HL-60 (cell line): Measurements from ENCODE around the gene FES.
A peak's percentile ranks its signal among the peaks of the same experiment; 100 is the strongest.

ENCODE experiments used
- DNase-seq, 2 experiments: peaks; one replicate each; pipeline ENCODE4 v3.0.0-alpha.2; 2010 to 2020; ENCODE audit warnings: low read depth in 1 of 2, low spot score in 1 of 2
- H3K27ac ChIP-seq: fragments of 250-450 bp; sonication (Bioruptor Pico); replicated peaks from 2 replicates; pipeline ENCODE4 v1.5.1; 2020; ENCODE audit warnings: mild to moderate bottlenecking, moderate library complexity
- H3K27me3 ChIP-seq: fragments of 250-450 bp; sonication (Bioruptor Pico); 2 replicates; pipeline ENCODE4 v1.5.1; 2021; ENCODE audit warnings: mild to moderate bottlenecking, moderate library complexity; ENCODE audit not compliant: insufficient read depth, poor library complexity, severe bottlenecking
- H3K4me3 ChIP-seq: replicated peaks from 2 replicates; pipeline ENCODE4 v1.5.1; 2011; ENCODE audit warnings: mild to moderate bottlenecking, control low read depth, low read length; ENCODE audit not compliant: insufficient read depth
- CTCF ChIP-seq: IDR thresholded peaks from one replicate; pipeline ENCODE4 v1.5.1; 2011; ENCODE audit warnings: low read length, control low read depth, inconsistent platforms; ENCODE audit not compliant: insufficient read depth
- GABPA ChIP-seq: IDR thresholded peaks from 2 replicates; pipeline ENCODE4 v1.6.1; 2012; ENCODE audit warnings: low read depth
- POLR2AphosphoS5 ChIP-seq: IDR thresholded peaks from 2 replicates; pipeline ENCODE4 v1.6.1; 2012; ENCODE audit warnings: low read depth
- SPI1 ChIP-seq: IDR thresholded peaks from 2 replicates; pipeline ENCODE4 v1.6.1; 2012; ENCODE audit warnings: low read depth, mild to moderate bottlenecking, borderline replicate concordance
- TF ChIP-seq, protein P1 (sequence below): IDR thresholded peaks from 2 replicates; pipeline ENCODE4 v1.6.1; 2012; ENCODE audit warnings: low read depth; ENCODE audit not compliant: insufficient replicate concordance

FES gene

GRCh38 chr15:90902840-90903732, 18.8 kb downstream of the FES start, which contains the start of gene MAN2A2:
MAN2A2 (plus strand) TSS chr15:90903302; CDS start chr15:90904208, 906 bp downstream.
- DNase-seq: peak; percentile 72 to 75
- H3K4me3 ChIP-seq: peak within 1 kb of the TSS; percentile 67
- peak within 1 kb of the TSS; percentile 91 for H3K27ac ChIP-seq
- TF ChIP-seq, protein P1, sequence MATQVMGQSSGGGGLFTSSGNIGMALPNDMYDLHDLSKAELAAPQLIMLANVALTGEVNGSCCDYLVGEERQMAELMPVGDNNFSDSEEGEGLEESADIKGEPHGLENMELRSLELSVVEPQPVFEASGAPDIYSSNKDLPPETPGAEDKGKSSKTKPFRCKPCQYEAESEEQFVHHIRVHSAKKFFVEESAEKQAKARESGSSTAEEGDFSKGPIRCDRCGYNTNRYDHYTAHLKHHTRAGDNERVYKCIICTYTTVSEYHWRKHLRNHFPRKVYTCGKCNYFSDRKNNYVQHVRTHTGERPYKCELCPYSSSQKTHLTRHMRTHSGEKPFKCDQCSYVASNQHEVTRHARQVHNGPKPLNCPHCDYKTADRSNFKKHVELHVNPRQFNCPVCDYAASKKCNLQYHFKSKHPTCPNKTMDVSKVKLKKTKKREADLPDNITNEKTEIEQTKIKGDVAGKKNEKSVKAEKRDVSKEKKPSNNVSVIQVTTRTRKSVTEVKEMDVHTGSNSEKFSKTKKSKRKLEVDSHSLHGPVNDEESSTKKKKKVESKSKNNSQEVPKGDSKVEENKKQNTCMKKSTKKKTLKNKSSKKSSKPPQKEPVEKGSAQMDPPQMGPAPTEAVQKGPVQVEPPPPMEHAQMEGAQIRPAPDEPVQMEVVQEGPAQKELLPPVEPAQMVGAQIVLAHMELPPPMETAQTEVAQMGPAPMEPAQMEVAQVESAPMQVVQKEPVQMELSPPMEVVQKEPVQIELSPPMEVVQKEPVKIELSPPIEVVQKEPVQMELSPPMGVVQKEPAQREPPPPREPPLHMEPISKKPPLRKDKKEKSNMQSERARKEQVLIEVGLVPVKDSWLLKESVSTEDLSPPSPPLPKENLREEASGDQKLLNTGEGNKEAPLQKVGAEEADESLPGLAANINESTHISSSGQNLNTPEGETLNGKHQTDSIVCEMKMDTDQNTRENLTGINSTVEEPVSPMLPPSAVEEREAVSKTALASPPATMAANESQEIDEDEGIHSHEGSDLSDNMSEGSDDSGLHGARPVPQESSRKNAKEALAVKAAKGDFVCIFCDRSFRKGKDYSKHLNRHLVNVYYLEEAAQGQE: peak; percentile 8
- TF ChIP-seq POLR2AphosphoS5: no peak
- no peaks in the 10 kb centered on the region for H3K27me3 ChIP-seq

DNA sequence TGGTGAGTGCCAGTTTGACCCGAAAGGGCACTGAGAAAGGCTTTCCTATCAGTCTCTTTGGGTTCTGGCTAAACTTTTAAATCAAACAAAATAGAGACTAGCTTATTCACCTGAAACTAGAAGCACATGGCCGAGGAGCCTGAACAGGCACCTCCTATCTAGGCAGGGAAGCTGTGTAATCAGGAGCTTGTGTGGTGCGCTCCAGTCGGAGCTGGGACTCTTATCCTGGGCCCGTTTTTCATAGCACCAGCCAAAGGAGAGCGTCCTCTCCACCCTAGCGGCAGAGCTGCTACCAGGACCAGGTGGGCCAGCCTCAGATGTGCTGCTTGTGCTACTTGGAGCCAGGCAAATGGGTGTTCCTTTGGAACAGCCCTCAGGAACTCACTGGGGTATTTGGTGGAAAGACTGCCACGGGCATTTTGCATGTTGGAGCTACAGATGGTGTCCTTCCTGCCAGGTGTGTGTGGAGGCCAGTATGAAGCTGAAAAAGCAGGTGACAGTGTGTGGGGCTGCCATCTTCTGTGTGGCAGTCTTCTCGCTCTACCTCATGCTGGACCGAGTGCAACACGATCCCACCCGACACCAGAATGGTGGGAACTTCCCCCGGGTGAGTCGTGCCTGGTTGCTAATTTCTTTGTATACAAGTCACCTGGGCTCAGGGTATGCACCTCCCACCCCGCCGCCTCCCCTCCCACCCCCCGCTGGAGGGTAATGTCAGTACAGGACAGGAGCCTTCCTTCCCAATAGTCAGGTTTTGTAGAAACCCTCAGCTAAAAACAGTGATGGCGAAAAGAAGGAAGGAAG, 19.6 kb downstream of the FES start:
- Histone ChIP-seq H3K27ac (peak overlapping the region; percentile 91), H3K27me3 (no peaks in the 10 kb centered on the region), H3K4me3 (peak overlapping the region; percentile 67)
- DNase-seq: peak in 1 of 2 experiments; percentile 28
- TF ChIP-seq POLR2AphosphoS5 (no peak), SPI1 (no peak), CTCF (no peak), GABPA (no peak)
- TF ChIP-seq, protein P1: no peak

DNA sequence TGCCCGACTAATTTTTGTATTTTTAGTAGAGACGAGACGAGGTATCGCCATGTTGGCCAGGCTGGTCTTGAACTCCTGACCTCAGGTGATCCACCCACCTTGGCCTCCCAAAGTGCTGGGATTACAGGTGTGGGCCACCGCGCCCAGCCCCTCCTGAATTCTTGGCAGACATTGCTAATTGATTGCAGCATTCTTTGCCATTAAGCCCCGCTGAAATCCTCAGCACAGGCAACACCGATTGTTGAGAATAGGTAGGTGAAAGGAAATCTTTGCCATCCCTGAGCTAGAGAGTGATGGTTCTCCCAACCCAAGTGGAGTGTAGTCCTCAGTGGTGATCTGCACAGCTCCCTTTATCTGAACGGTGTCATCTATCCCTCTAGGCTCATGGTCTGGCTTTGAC, 20.4 kb downstream of the FES start:
- no peaks in the 10 kb centered on the region for H3K27me3 ChIP-seq
- H3K27ac ChIP-seq: no peak overlapping the region
- no peak for DNase-seq
- no peak for TF ChIP-seq SPI1
- TF ChIP-seq, protein P1: no peak
- TF ChIP-seq POLR2AphosphoS5: no peak
- no peak for TF ChIP-seq GABPA
- TF ChIP-seq CTCF: no peak
- H3K4me3 ChIP-seq: no peak overlapping the region
